Natural killer cell (primary cell): Measurements from ENCODE around the gene GALNTL6. TPM values are rescaled to one million over a fixed set of nuclear protein-coding genes. Genes with fewer than 3 reads are reported as not detected.

Experiments
- ATAC-seq, 3 donors: fragments of 150-1000 bp in 2 of 3; fragments of 200-7000 bp in 1 of 3; cut with Tn5 transposase; 1 replicate in 1 of 3; 2 replicates in 2 of 3; pipeline ENCODE4 v1.10.0; 2021; ENCODE audit warnings: mild to moderate bottlenecking in 2 of 3, moderate library complexity in 2 of 3
- DNase-seq, 2 donors: peaks; one replicate each; pipeline versions ENCODE4 v3.0.0 to v3.0.0-alpha.2; 2013 to 2021; ENCODE audit warnings: mixed read lengths in 1 of 2
- H3K27ac ChIP-seq: one replicate; pipeline ENCODE4 v1.5.1; 2013; ENCODE audit warnings: mild to moderate bottlenecking, low read length
- H3K27me3 ChIP-seq: one replicate; pipeline ENCODE4 v1.6.1; 2013; ENCODE audit warnings: low read length; ENCODE audit not compliant: control insufficient read depth, insufficient read depth
- H3K36me3 ChIP-seq: one replicate; pipeline ENCODE4 v1.6.1; 2013; ENCODE audit warnings: low read length; ENCODE audit not compliant: control insufficient read depth, insufficient read depth
- H3K4me1 ChIP-seq: one replicate; pipeline ENCODE4 v1.6.1; 2013; ENCODE audit warnings: low read length; ENCODE audit not compliant: control insufficient read depth, insufficient read depth
- H3K4me3 ChIP-seq: one replicate; pipeline ENCODE4 v1.5.1; 2013; ENCODE audit warnings: low read length
- H3K9me3 ChIP-seq: one replicate; pipeline ENCODE4 v1.6.1; 2013; ENCODE audit warnings: low read length; ENCODE audit not compliant: control insufficient read depth, insufficient read depth
- H3K27ac Mint-ChIP-seq, 2 donors: one replicate each; pipeline ENCODE4 v1.8.0; 2022; ENCODE audit warnings: mild to moderate bottlenecking in 2 of 2, mixed read lengths in 2 of 2, moderate library complexity in 1 of 2
- H3K27me3 Mint-ChIP-seq, 2 donors: one replicate each; pipeline ENCODE4 v1.8.0; 2022; ENCODE audit warnings: low read depth in 2 of 2, mixed read lengths in 2 of 2
- H3K36me3 Mint-ChIP-seq: one replicate; pipeline ENCODE4 v1.8.0; 2022; ENCODE audit warnings: mixed read lengths
- H3K4me1 Mint-ChIP-seq, 2 donors: one replicate each; pipeline ENCODE4 v1.8.0; 2022; ENCODE audit warnings: mixed read lengths in 2 of 2
- H3K4me3 Mint-ChIP-seq: one replicate; pipeline ENCODE4 v1.8.0; 2022; ENCODE audit warnings: mild to moderate bottlenecking, moderate library complexity, mixed read lengths
- H3K9me3 Mint-ChIP-seq, 2 donors: one replicate each; pipeline ENCODE4 v1.8.0; 2022; ENCODE audit warnings: mixed read lengths in 2 of 2
- WGBS: methylation state at CpG from one replicate; pipeline ENCODE4 v1.1.7; 2013; ENCODE audit warnings: missing lambda C conversion rate; ENCODE audit not compliant: insufficient coverage; 5-methylcytosine and 5-hydroxymethylcytosine counted together
- intact Hi-C: fragments of 100-400 bp; cut with micrococcal nuclease; formaldehyde crosslinking; loops from one replicate; pipeline ENCODE4 v1.14.2; 2022
- total RNA-seq, 4 donors: library from RNA; stranded (reverse); fragments of 120-200 nt in 1 of 4; gene quantifications; one replicate each; pipeline versions ENCODE4 v1.2.3 to v1.2.4, GENCODE V29; 2013 to 2022
- TF ChIP-seq, protein P1 (sequence below): fragments of 200-600 bp; IDR thresholded peaks from one replicate; pipeline ENCODE4 v1.8.0; 2022; ENCODE audit warnings: antibody characterized with exemption

The GALNTL6 gene
- total RNA-seq, 3 donors from 2014 or later (not counting 1 experiment from before 2014, with no cell fraction given), result not detected

DNA sequence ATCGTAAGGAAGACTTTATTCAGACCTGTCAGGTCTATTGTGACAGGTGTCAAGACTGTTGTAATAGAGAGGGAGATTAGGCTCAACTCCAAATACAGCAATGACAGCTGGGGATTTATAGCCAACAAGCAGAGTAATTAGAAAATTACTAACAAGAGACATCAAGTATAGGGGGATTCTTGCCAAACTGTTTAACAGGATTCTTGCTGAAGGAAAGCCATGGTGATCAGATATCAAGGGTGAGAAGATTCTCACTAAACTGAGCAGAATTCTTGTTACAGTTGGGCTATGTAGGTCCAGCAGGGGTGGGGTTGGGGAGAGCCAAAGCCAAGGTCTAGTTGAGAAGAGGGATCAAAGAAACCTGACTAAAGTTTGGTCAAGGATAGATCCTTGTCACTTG, 894.4 kb downstream of the GALNTL6 start:
- Histone ChIP-seq H3K4me1 (no peaks in the 10 kb centered on the region), H3K4me3 (no peak overlapping the region), H3K27me3 (no peaks in the 10 kb centered on the region), H3K9me3 (peaks cover 7% of the 10 kb centered on the region), H3K36me3 (no peaks in the 10 kb centered on the region), H3K27ac (no peak overlapping the region)
- ATAC-seq (no peak), DNase-seq (no peak)
- 71% methylated on average over 1 of the region's 1 CpG for WGBS
- intact Hi-C loops, result no loop called here
- Mint-ChIP-seq H3K9me3 (peaks cover 20 to 47% of the 10 kb centered on the region in 2 donors), H3K4me1 (no peaks in the 10 kb centered on the region), H3K27me3 (no peaks in the 10 kb centered on the region), H3K4me3 (no peak overlapping the region), H3K36me3 (peaks cover 21% of the 10 kb centered on the region), H3K27ac (no peak overlapping the region)
- TF ChIP-seq, protein P1, sequence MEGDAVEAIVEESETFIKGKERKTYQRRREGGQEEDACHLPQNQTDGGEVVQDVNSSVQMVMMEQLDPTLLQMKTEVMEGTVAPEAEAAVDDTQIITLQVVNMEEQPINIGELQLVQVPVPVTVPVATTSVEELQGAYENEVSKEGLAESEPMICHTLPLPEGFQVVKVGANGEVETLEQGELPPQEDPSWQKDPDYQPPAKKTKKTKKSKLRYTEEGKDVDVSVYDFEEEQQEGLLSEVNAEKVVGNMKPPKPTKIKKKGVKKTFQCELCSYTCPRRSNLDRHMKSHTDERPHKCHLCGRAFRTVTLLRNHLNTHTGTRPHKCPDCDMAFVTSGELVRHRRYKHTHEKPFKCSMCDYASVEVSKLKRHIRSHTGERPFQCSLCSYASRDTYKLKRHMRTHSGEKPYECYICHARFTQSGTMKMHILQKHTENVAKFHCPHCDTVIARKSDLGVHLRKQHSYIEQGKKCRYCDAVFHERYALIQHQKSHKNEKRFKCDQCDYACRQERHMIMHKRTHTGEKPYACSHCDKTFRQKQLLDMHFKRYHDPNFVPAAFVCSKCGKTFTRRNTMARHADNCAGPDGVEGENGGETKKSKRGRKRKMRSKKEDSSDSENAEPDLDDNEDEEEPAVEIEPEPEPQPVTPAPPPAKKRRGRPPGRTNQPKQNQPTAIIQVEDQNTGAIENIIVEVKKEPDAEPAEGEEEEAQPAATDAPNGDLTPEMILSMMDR, result no peak

DNA sequence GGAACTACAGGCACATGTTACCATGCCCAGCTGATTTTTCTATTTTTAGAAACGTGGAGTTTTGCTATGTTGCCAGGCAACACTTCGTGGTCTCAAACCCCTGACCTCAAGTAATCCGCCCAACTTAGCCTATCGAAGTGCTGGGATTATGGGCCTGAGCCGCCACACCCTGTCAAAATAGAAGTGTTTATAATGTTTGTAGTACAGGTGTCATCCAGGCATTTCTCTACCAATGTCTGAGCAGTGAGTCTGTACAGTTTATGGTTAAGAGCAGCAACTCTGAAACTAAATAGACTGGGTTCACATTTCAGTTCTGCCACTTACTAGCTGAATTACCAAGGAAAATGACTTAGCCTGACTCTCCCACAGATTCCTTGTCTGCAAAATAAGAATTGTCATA, 895.0 kb downstream of the GALNTL6 start:
- H3K9me3 Mint-ChIP-seq, result peaks cover 23 to 50% of the 10 kb centered on the region in 2 donors
- DNase-seq, result no peak
- no peak overlapping the region for H3K27ac Mint-ChIP-seq
- peaks cover 21% of the 10 kb centered on the region for H3K36me3 Mint-ChIP-seq
- Histone ChIP-seq H3K4me3 (no peak overlapping the region), H3K36me3 (no peaks in the 10 kb centered on the region), H3K27me3 (no peaks in the 10 kb centered on the region), H3K9me3 (peaks cover 7% of the 10 kb centered on the region), H3K27ac (no peak overlapping the region), H3K4me1 (no peaks in the 10 kb centered on the region)
- 82% methylated on average over 5 of the region's 5 CpGs for WGBS
- no peaks in the 10 kb centered on the region for H3K27me3 Mint-ChIP-seq
- TF ChIP-seq, protein P1, result no peak
- no peaks in the 10 kb centered on the region for H3K4me1 Mint-ChIP-seq
- H3K4me3 Mint-ChIP-seq, result no peak overlapping the region
- intact Hi-C loops, result no loop called here
- ATAC-seq, result no peak

DNA sequence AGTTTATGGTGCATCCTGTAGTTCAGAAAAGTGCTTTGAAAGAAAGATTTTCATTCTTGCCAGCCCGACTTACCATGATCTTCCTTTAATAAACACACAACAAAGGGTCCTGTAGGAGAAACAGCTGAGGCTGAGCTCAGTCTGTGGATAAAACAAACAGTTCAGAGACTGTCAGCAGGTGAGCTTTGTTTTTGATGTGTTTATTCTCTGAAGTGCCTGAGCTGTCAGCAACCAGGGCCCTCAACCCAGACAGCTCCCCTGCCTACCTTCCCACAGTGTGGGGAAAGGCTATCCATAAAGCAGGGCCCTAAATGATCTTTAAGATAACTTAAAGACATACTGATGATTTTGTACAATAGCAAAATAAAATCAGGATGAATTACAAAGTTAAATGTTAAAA, 896.2 kb downstream of the GALNTL6 start:
- Histone ChIP-seq H3K4me1 (no peaks in the 10 kb centered on the region), H3K27ac (no peak overlapping the region), H3K9me3 (peaks cover 7% of the 10 kb centered on the region), H3K27me3 (no peaks in the 10 kb centered on the region), H3K36me3 (no peaks in the 10 kb centered on the region), H3K4me3 (no peak overlapping the region)
- no peaks in the 10 kb centered on the region for H3K27me3 Mint-ChIP-seq
- TF ChIP-seq, protein P1, result no peak
- DNase-seq (no peak), ATAC-seq (no peak)
- H3K4me3 Mint-ChIP-seq, result no peak overlapping the region
- intact Hi-C loops, result no loop called here
- no peak overlapping the region for H3K27ac Mint-ChIP-seq
- no peaks in the 10 kb centered on the region for H3K4me1 Mint-ChIP-seq
- WGBS, result no CpG with 5 or more reads among the region's 1 CpG
- peaks cover 21% of the 10 kb centered on the region for H3K36me3 Mint-ChIP-seq
- peaks cover 18 to 43% of the 10 kb centered on the region in 2 donors for H3K9me3 Mint-ChIP-seq

DNA sequence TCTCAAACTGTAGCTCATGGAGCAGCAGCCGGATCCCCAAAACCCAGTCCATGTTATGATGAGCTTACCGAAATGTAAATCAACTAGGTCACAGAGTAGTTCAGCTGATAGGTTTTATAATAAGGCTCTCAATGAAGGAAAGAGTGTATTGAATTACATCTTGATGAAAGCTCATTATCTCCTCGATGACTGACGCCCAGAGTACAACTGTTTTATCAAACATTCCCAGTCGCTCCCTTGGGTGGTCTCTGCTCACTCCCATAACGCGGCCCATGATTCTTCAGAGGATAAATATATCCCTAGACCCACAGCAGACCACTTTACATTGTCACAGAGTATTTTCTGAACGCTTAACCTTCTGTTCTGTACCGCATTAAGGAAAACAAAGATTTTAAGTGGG, 903.1 kb downstream of the GALNTL6 start:
- H3K27ac Mint-ChIP-seq, result no peak overlapping the region
- no peaks in the 10 kb centered on the region for H3K36me3 ChIP-seq
- H3K4me1 ChIP-seq, result no peaks in the 10 kb centered on the region
- no peaks in the 10 kb centered on the region for H3K9me3 ChIP-seq
- intact Hi-C loops, result no loop called here
- TF ChIP-seq, protein P1, result no peak
- peaks cover 18% of the 10 kb centered on the region in 2 donors for H3K9me3 Mint-ChIP-seq
- no peak for DNase-seq
- no peak overlapping the region for H3K4me3 Mint-ChIP-seq
- no peaks in the 10 kb centered on the region for H3K4me1 Mint-ChIP-seq
- H3K27me3 Mint-ChIP-seq, result no peaks in the 10 kb centered on the region
- no peak overlapping the region for H3K27ac ChIP-seq
- 86% methylated on average over 9 of the region's 9 CpGs for WGBS
- no peaks in the 10 kb centered on the region for H3K36me3 Mint-ChIP-seq
- no peak overlapping the region for H3K4me3 ChIP-seq
- no peaks in the 10 kb centered on the region for H3K27me3 ChIP-seq
- ATAC-seq, result no peak
